WTC11 (cell line): Measurements from ENCODE around the gene TMEM151B. TPM values are rescaled to one million over a fixed set of nuclear protein-coding genes. Genes with fewer than 3 reads are reported as not detected.
A peak's percentile ranks its signal among the peaks of the same experiment; 100 is the strongest.

ENCODE experiments used
- ATAC-seq: fragments of 200-7000 bp; cut with Tn5 transposase; 2 replicates; pipeline ENCODE4 v1.10.0; 2021; ENCODE audit warnings: mild to moderate bottlenecking, moderate library complexity
- CTCF ChIA-PET: fragments of 300-600 bp; sonication (Branson Sonifier 250); formaldehyde crosslinking; loops from one replicate; lab custom pipeline; 2021; ENCODE audit warnings: antibody characterized with exemption; lab: Charles Lee
- POLR2A ChIA-PET: fragments of 350-600 bp; sonication (Branson Sonifier 250); formaldehyde crosslinking; loops from one replicate; lab custom pipeline; 2021; ENCODE audit warnings: antibody characterized with exemption; lab: Charles Lee
- DNase-seq: peaks from one replicate; pipeline ENCODE4 v3.0.0; 2021; ENCODE audit warnings: low spot score
- H3K27ac Mint-ChIP-seq: 2 replicates; pipeline ENCODE4 v1.8.0; 2021; ENCODE audit warnings: mixed read lengths
- H3K27me3 Mint-ChIP-seq: 2 replicates; pipeline ENCODE4 v1.8.0; 2021; ENCODE audit warnings: low read depth, mild to moderate bottlenecking, moderate library complexity, mixed read lengths
- H3K36me3 Mint-ChIP-seq: 2 replicates; pipeline ENCODE4 v1.8.0; 2021; ENCODE audit warnings: mixed read lengths
- H3K4me1 Mint-ChIP-seq: 2 replicates; pipeline ENCODE4 v1.8.0; 2022; ENCODE audit warnings: mixed read lengths
- H3K4me3 Mint-ChIP-seq: 2 replicates; pipeline ENCODE4 v1.8.0; 2021; ENCODE audit warnings: mild to moderate bottlenecking, moderate library complexity, mixed read lengths
- H3K9me3 Mint-ChIP-seq: 2 replicates; pipeline ENCODE4 v1.8.0; 2021; ENCODE audit warnings: mixed read lengths
- AFF4 ChIP-seq: sonication (generic); formaldehyde crosslinking; IDR thresholded peaks from 2 replicates; pipeline ENCODE4 v1.8.1; 2023; ENCODE audit warnings: mild to moderate bottlenecking, missing genetic modification reagents, borderline replicate concordance
- ATF3 ChIP-seq: sonication (generic); formaldehyde crosslinking; conservative IDR thresholded peaks from 2 replicates; pipeline ENCODE4 v1.8.1; 2022; ENCODE audit warnings: mild to moderate bottlenecking, missing genetic modification reagents
- EMX1 ChIP-seq: fragments of 250-450 bp; sonication (Bioruptor Pico); IDR thresholded peaks from 2 replicates; pipeline ENCODE4 v1.8.0; 2021; ENCODE audit warnings: mild to moderate bottlenecking
- NFATC4 ChIP-seq: fragments of 250-450 bp; sonication (Bioruptor Pico); IDR thresholded peaks from 2 replicates; pipeline ENCODE4 v1.9.0; 2021; ENCODE audit warnings: mild to moderate bottlenecking
- RORB ChIP-seq: fragments of 250-450 bp; sonication (Bioruptor Pico); IDR thresholded peaks from 2 replicates; pipeline ENCODE4 v1.9.0; 2021; ENCODE audit warnings: mild to moderate bottlenecking
- ZNF232 ChIP-seq: sonication (generic); formaldehyde crosslinking; IDR thresholded peaks from 2 replicates; pipeline ENCODE4 v1.8.0; 2022; ENCODE audit warnings: mild to moderate bottlenecking, missing genetic modification reagents
- ZNF281 ChIP-seq: sonication (generic); formaldehyde crosslinking; IDR thresholded peaks from 2 replicates; pipeline ENCODE4 v1.8.0; 2023; ENCODE audit warnings: mild to moderate bottlenecking, missing genetic modification reagents
- ZNF425 ChIP-seq: fragments of 250-450 bp; sonication (Bioruptor Pico); conservative IDR thresholded peaks from 2 replicates; pipeline ENCODE4 v1.9.0; 2021; ENCODE audit warnings: mild to moderate bottlenecking
- total RNA-seq: library from RNA; stranded (reverse); gene quantifications from 3 replicates; pipeline ENCODE4 v1.2.3, GENCODE V29; 2021

TMEM151B gene
- total RNA-seq, 1 experiment from 2014 or later = 5.5 TPM

GRCh38 chr6:44250067-44250717 is 20.1 kb upstream of the TMEM151B start:
- peaks cover 41% of the 10 kb centered on the region for H3K4me1 Mint-ChIP-seq
- no peaks in the 10 kb centered on the region for H3K9me3 Mint-ChIP-seq
- peak overlapping the region; percentile 41 for H3K27ac Mint-ChIP-seq
- peaks cover 79% of the 10 kb centered on the region for H3K36me3 Mint-ChIP-seq
- TF ChIP-seq ZNF232 (CRISPR knock-in tag) = no peak
- TF ChIP-seq NFATC4 = no peak
- TF ChIP-seq ATF3 (CRISPR knock-in tag) = no peak
- 0 out of 2 replicates have a peak, but pooled peaks have one; percentile 67 for TF ChIP-seq EMX1 (CRISPR knock-in tag)
- ChIA-PET CTCF (no interaction called here), POLR2A (no interaction called here)
- peak overlapping the region; percentile 99 for H3K4me3 Mint-ChIP-seq
- ATAC-seq (no peak), DNase-seq (no peak)
- H3K27me3 Mint-ChIP-seq = no peaks in the 10 kb centered on the region

GRCh38 chr6:44250718-44251123 is 19.5 kb upstream of the TMEM151B start:
- Mint-ChIP-seq H3K4me3 (no peak overlapping the region), H3K36me3 (peaks cover 84% of the 10 kb centered on the region), H3K9me3 (no peaks in the 10 kb centered on the region), H3K27ac (no peak overlapping the region), H3K27me3 (no peaks in the 10 kb centered on the region), H3K4me1 (peaks cover 41% of the 10 kb centered on the region)
- DNase-seq = no peak
- ATAC-seq = no peak
- ChIA-PET POLR2A (no interaction called here), CTCF (no interaction called here)
- TF ChIP-seq RORB (CRISPR knock-in tag) (0 out of 2 replicates have a peak, but pooled peaks have one; percentile 5), AFF4 (no peak)

- TF ChIP-seq ZNF281 (CRISPR knock-in tag) (no peak), ZNF425 (CRISPR knock-in tag) (peak; percentile 31; the same call in 1 of the 2 replicates)
- Mint-ChIP-seq H3K4me1 (peaks cover 50% of the 10 kb centered on the region), H3K36me3 (peaks cover 83% of the 10 kb centered on the region)
Measured at GRCh38 chr6:44251576-44252524, 18.4 kb upstream of the TMEM151B start.

More at GRCh38 chr6:44251576-44252524, 18.4 kb upstream of the TMEM151B start:
- ATAC-seq = no peak
- Mint-ChIP-seq H3K27ac (peak overlapping the region; percentile 76), H3K9me3 (no peaks in the 10 kb centered on the region), H3K4me3 (no peak overlapping the region), H3K27me3 (no peaks in the 10 kb centered on the region)
- ChIA-PET CTCF (no interaction called here), POLR2A (interaction anchor here (0.7 kb wide), 1 partner anchor 15 kb away, joined by 6 read pairs; no protein-coding TSS in a partner anchor)
- DNase-seq = no peak
